Lung microvascular endothelial cell (primary cell): Measurements from ENCODE around the gene PIP5KL1. TPM values are rescaled to one million over a fixed set of nuclear protein-coding genes. Genes with fewer than 3 reads are reported as not detected.

Experiments used
- DNase-seq, 2 donors: peaks; one replicate each; pipeline versions ENCODE4 v3.0.0 to v3.0.0-alpha.2; 2010; ENCODE audit warnings: low read depth in 2 of 2
- total RNA-seq: library from RNA; depleted of rRNA; stranded (reverse); fragments of >200 nt; gene quantifications from 2 replicates; pipeline ENCODE4 v1.2.1, GENCODE V29; 2014

PIP5KL1 gene
- total RNA-seq, 1 donor from 2014 or later, result 0.60 TPM

DNA sequence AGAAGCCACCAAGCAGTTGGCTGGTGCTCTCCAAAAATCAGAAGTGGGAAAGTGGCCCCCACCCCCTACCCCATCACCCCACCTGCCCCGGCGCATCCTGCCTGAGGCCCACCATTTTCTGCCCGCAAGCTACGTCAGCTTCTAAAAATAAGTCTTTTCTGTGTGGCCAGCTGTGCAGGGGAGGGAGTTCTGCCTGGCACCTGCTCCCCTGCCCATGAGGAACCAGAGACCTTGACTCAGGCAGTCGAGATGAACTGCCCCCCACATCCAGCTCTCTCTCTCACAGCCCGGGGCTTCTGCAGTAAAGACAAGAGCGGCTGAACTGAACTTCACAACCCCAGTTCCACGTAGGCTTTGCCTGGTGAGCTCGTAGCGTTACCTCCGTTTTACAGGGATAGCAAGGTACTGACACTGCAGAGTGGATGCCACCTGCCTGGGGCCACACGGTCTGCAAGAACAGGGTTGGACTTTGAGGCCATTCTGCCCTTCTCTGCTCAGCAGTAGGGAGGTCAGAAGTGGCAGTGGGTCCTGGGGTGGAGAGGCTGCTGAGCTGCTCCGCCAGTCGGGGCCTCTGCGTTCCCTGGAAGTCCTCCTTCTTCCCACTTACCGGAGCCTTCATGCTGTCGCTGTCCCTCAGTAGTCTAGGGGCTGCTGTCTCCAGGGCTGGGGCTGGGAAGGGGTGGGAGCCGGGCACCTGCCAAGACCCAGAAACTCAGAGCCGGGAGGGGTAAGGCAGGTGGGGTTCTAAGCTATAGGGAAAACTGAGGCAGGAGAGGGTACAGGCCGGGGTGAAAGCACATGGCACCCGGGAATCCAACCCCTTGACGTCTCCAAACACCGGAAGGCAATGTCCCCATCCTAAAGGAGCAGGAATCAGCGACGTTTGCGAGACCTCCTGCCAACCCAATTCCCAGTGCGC, 14.5 kb downstream of the PIP5KL1 start:
- no peak for DNase-seq

DNA sequence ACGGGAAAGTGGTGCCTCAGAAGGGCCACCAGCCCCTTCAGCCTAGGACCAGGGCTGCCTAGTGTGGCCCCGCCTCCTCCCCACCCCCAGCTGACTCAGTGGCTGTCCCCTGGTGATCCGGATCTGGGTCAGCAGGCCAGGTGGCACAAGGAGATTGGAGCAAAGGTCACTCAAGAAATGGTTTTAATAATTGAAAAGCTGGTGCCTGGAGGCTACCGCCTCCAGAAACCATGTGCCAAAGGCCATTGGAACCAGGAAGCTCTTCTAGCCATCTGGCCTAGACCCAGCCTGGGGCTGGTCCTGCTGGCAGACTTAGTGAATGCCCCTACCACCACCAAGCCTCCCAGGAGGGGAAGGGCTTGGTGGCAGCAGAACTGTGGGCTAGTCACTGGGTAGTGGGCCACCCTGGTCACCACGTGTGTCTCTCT, 15.2 kb downstream of the PIP5KL1 start:
- no peak for DNase-seq

GRCh38 chr9:127913682-127914081, 16.9 kb downstream of the PIP5KL1 start:
- no peak for DNase-seq

DNA sequence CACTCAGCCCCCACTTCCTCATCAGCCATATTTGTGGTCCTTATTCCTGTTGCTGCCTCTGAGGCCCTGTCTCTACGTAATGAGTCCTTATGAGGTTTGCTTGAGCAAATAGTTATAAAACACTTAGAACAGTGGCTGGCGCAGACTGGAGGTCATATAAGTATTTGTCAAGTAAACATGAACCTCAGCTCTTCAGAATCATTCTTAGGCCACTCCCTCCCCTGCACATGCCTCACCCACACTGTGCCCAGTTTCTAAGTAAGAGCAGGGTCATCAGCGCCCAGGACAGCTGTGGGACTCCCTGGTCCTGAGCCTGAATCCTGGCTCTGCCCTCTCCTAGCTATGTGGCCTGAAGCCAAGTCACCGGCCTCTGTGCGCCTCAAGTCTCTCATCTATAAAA, 17.7 kb downstream of the PIP5KL1 start:
- DNase-seq, result no peak

GRCh38 chr9:127912296-127912695, 18.3 kb downstream of the PIP5KL1 start:
- DNase-seq, result no peak

- peak in 1 of 2 donors; percentile 75 for DNase-seq
Measured at GRCh38 chr9:127910613-127911205, 19.9 kb downstream of the PIP5KL1 start.

- DNase-seq, result no peak
Measured at GRCh38 chr9:127909839-127910273, 20.7 kb downstream of the PIP5KL1 start.

GRCh38 chr9:127908660-127908926, 22.0 kb downstream of the PIP5KL1 start:
- DNase-seq, result no peak

- no peak for DNase-seq
Measured at GRCh38 chr9:127907867-127908659, 22.5 kb downstream of the PIP5KL1 start.

- DNase-seq, result no peak
Measured at GRCh38 chr9:127905788-127906191, 24.8 kb downstream of the PIP5KL1 start.

DNA sequence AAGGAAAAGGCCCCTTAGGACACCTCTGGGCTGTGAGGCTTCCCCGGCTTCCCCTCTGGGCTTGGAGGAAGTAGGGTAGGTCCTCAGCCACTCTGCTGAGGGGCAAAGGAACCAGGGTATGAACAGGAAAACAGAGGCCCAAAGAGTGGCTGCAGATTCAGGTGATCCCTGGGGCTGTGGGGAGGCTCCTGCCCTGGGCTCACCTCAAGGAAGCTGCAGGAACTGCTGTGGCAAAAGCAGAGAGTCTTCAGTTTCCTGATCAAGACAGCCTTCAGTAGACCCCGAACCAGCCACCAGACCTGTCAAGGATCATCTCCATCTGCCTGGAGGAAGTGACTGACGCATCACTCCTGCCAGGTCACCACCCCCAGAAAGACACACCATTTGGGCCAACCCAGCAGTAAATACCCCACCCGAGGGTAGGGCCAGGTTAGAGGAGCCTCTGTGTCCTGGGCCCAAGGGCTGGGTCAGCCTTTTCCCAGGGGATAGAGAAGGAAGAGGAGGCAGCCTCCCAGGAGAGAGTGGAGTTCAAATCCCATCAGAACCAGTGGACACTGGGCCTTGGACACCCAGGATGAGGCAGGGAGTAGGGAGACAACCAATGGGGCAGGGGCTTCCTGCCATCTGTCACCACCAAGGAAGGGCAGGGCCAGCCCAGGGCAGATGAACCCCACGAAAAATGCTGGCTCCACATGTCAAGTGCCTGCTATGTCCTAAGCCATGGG, 25.4 kb downstream of the PIP5KL1 start:
- DNase-seq, result no peak

DNA sequence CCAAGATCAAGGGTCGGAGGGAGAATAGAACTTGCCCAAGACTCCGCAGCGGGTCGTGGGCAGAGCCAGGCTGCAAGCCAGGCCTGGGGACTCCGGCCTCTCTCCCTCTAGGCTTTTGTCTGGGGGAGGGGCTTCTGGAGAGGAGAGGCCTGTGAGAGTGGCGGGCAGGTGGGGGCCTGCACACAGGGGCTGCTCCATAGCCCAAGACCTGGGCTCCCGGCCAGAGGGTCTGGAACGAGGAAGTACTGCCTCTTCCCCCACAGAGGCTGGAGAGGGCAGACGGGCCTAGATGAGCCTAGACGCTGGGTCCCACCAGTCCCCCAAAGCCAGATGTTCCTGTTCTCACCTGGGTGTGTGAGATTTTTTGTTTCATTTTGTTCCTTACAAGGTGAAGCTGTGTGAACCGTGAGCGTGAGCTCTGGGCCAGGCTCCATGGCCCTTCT, 26.0 kb downstream of the PIP5KL1 start:
- DNase-seq, result no peak

DNA sequence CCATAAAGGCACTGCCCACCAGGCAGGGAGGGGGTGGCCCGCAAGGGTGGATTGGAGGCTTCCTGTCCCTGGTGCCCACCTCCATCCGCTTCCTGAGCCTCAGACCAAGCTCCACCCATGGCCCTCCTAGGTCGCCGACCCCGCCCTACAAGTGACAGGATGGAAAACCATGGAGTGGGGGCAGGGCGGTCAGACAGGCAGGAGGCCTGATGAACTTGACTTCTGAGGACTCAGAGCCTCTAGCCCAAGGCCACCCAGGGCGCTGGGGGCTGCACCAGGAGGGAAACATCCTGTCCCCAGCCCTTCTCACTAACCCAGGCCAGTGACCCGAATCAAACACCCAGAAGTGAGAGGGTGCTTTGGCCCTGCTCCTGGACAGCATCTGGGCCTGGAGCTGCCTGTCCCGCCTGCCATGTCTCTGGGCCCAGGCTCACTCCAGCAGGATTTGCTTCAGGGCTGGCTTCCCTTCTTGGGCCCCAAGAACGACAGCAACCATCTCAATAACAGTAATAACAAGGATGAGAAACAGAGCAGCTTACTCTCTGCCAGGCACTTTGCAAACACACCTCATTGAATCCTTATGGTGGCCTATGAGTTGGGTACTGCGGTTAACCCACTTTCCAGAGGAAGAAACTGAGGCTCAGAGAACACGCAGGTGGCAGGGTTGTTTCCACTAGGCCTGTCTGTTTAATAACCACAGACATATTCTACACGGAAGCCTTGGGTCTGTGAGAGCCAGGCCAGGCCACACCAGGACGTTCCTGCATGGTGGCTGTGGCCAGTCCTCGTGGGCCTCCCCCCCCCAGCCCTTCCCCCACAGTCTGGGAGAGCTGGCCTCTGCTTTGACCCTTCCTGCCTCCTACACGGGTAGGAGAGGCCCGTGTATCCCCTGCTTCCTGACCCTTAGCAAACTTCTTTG, 26.8 kb downstream of the PIP5KL1 start:
- peak in 1 of 2 donors; percentile 74 for DNase-seq

DNA sequence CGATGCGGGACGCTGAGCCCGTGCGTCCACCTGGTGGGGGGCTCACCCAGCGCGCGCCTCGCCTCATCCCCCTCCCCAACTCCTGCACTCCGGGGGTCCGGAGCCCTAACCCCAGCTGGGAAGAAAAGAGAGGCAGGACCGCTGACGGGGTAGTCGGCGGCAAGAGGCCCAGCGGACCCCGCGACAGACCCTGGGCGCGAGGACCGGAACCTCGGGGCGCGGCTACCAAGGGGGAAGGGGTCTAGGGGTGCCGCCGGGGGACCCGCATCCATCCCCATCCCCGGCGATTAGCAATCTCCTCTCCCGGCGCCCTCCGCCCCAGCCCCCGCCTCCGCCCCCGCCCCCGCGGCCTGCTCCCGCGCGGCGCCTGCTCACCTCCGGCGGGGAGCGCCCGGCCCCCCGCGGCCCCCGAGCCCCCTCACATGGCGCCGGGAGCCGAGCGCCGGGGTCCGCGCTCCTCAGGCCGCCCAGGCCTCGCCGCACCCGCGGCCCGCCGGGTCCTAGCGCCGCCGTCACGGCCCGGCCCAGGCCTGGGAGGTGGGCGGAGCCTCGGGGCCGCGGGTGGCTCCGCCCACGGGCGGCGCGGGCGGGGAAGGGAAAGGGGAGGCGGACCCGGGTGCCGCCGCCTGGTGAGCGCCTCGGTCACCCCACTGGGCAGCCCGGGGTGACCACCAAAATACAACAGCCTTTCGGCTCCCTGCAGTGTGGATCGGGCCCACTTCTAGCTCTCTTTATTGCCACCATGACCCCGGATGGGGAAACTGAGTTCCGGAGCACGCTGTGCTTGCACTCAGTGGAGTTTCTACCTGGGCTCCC, 31.2 kb downstream of the PIP5KL1 start, which contains the start of gene ST6GALNAC6:
TSS of gene ST6GALNAC6 (minus strand) at position 476 of the 816 bp plus-strand sequence. CDS start 1,622 bp downstream, outside the sequence.
- DNase-seq, result peak; percentile 78 to 82

DNA sequence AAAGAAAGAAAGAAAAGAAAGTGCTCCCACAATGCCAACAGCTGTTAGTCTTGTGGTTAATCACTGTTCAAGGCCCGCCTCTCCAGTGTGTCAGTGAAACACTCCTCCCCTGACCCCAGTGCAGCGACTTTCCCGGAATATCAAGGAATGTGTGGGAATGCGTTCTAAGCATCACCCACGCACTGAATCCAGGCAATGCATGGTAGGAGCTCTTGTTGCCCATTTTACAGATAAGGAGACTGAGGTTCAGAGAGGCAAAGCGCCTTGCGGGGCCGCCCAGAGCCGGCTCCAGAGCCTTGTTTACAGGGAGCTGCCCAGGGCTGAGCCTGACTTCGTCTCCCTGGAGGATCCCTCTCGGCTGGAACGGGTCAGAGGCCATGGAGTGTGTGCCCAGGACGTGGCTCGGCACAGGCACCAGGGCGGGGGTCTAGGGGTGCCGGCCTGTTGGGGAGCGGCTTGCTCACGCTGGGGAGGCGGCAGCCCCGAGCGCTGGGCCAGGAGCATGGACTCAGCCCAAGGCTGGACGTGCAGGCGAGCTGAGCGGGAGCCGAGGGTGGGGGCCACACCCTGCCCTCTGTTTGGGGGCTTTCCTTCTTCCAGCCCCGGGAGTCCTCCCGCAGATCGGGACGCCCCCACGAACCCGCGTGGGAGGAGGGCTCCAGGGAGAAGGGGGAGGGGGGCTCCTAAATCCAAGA, 32.0 kb downstream of the PIP5KL1 start:
- peak; percentile 55 to 82 for DNase-seq

GRCh38 chr9:127897193-127897692, 33.3 kb downstream of the PIP5KL1 start:
- peak; percentile 70 to 86 for DNase-seq

- DNase-seq, result no peak
Measured at GRCh38 chr9:127896395-127897192, 34.0 kb downstream of the PIP5KL1 start.

GRCh38 chr9:127895811-127896210, 34.8 kb downstream of the PIP5KL1 start:
- no peak for DNase-seq
